Fibroblast of lung (primary cell): ENCODE data around the gene REPS2. TPM values are rescaled to one million over a fixed set of nuclear protein-coding genes. Genes with fewer than 3 reads are reported as not detected.

Source experiments
- DNase-seq, 2 donors: peaks; one replicate each; pipeline versions ENCODE4 v3.0.0 to v3.0.0-alpha.2; 2010; ENCODE audit warnings: low read depth in 2 of 2
- H2AFZ ChIP-seq: 2 replicates; pipeline ENCODE4 v1.5.1; 2012; ENCODE audit warnings: low read length, control low read depth, inconsistent platforms
- H3K27ac ChIP-seq: 2 replicates; pipeline ENCODE4 v1.5.1; 2011; ENCODE audit warnings: low read length, control low read depth; ENCODE audit not compliant: insufficient read depth
- H3K27me3 ChIP-seq: 2 replicates; pipeline ENCODE4 v1.5.1; 2011; ENCODE audit warnings: mild to moderate bottlenecking, low read length; ENCODE audit not compliant: control insufficient read depth, insufficient read depth
- H3K36me3 ChIP-seq: 2 replicates; pipeline ENCODE4 v1.5.1; 2011; ENCODE audit warnings: low read length; ENCODE audit not compliant: control insufficient read depth, insufficient read depth
- H3K4me1 ChIP-seq: 2 replicates; pipeline ENCODE4 v1.5.1; 2011; ENCODE audit warnings: low read length; ENCODE audit not compliant: control insufficient read depth, insufficient read depth; ENCODE audit errors: extremely low read depth
- H3K4me2 ChIP-seq: 2 replicates; pipeline ENCODE4 v1.5.1; 2011; ENCODE audit warnings: low read length, control low read depth; ENCODE audit not compliant: insufficient read depth; ENCODE audit errors: extremely low read depth
- H3K4me3 ChIP-seq, 4 experiments: fragments of 200-600 bp in 1 of 4; sonication (generic) in 1 of 4; replicated peaks in 1 of 4; 2 replicates each; pipeline ENCODE4 v1.5.1; 2011 to 2016; ENCODE audit warnings: low read length in 4 of 4, low read depth in 3 of 4, mild to moderate bottlenecking in 3 of 4, control low read depth in 2 of 4, inconsistent platforms in 1 of 4, mixed read lengths in 1 of 4; ENCODE audit not compliant: insufficient read depth in 1 of 4; ENCODE audit errors: control extremely low read depth in 1 of 4
- H3K79me2 ChIP-seq: 2 replicates; pipeline ENCODE4 v1.5.1; 2012; ENCODE audit warnings: mild to moderate bottlenecking, low read length, inconsistent platforms; ENCODE audit not compliant: control insufficient read depth, insufficient read depth
- H3K9ac ChIP-seq: 2 replicates; pipeline ENCODE4 v1.5.1; 2011; ENCODE audit warnings: mild to moderate bottlenecking, low read length, control low read depth; ENCODE audit not compliant: insufficient read depth
- H3K9me3 ChIP-seq: 2 replicates; pipeline ENCODE4 v1.5.1; 2012; ENCODE audit warnings: low read depth, low read length; ENCODE audit not compliant: control insufficient read depth, insufficient read depth
- H4K20me1 ChIP-seq: 2 replicates; pipeline ENCODE4 v1.5.1; 2011; ENCODE audit warnings: low read length; ENCODE audit not compliant: control insufficient read depth, insufficient read depth; ENCODE audit errors: extremely low read depth
- CTCF ChIP-seq, 2 donors: IDR thresholded peaks in 1 of 2; conservative IDR thresholded peaks in 1 of 2; 1 replicate in 1 of 2; 2 replicates in 1 of 2; pipeline ENCODE4 v1.5.1; 2011 to 2012; ENCODE audit warnings: low read length in 2 of 2, control low read depth in 1 of 2, inconsistent platforms in 1 of 2, low read depth in 1 of 2, mild to moderate bottlenecking in 1 of 2
- EZH2 ChIP-seq: IDR thresholded peaks from 2 replicates; pipeline ENCODE4 v1.5.1; 2012; ENCODE audit warnings: low read length, control low read depth, mild to moderate bottlenecking; ENCODE audit errors: missing control alignments
- polyA plus RNA-seq, 2 donors: library from polyadenylated mRNA; depleted of rRNA in 1 of 2; stranded (reverse) in 1 of 2; unstranded in 1 of 2; fragments of >200 nt; gene quantifications; 2 replicates each; pipeline ENCODE4 v1.2.1, GENCODE V29; 2011 to 2012; ENCODE audit warnings: missing spikeins in 1 of 2
- total RNA-seq: library from RNA; depleted of rRNA; stranded (reverse); fragments of >200 nt; gene quantifications from 2 replicates; pipeline ENCODE4 v1.2.1, GENCODE V29; 2014

Gene REPS2
- total and polyA plus RNA-seq, 2 donors (not counting 1 experiment from before 2014, with no cell fraction given) = 0.27 to 0.50 TPM

GRCh38 chrX:17027931-17028330 is 81.5 kb downstream of the REPS2 start:
- Histone ChIP-seq H3K27me3 (no peaks in the 10 kb centered on the region), H3K79me2 (no peaks in the 10 kb centered on the region), H3K9ac (no peak overlapping the region), H3K36me3 (no peaks in the 10 kb centered on the region), H3K9me3 (no peaks in the 10 kb centered on the region), H3K4me1 (no peaks in the 10 kb centered on the region), H3K4me3 (no peak overlapping the region), H3K4me2 (no peak overlapping the region), H4K20me1 (no peaks in the 10 kb centered on the region), H2AFZ (no peak overlapping the region), H3K27ac (no peak overlapping the region)
- no peak for DNase-seq
- no peak for TF ChIP-seq CTCF (conservative IDR thresholded peaks at IDR 0.05 in 1 of 2, IDR thresholded peaks at IDR 0.05 in 1 of 2; ENCODE audit: low read depth in 1 of 2, low read length in 2 of 2)
- TF ChIP-seq EZH2 = no peak

GRCh38 chrX:17028356-17028755 is 81.9 kb downstream of the REPS2 start:
- Histone ChIP-seq H3K9ac (no peak overlapping the region), H3K36me3 (no peaks in the 10 kb centered on the region), H3K27me3 (no peaks in the 10 kb centered on the region), H3K4me1 (no peaks in the 10 kb centered on the region), H3K79me2 (no peaks in the 10 kb centered on the region), H3K4me2 (no peak overlapping the region), H3K27ac (no peak overlapping the region), H2AFZ (no peak overlapping the region), H3K4me3 (no peak overlapping the region), H3K9me3 (no peaks in the 10 kb centered on the region), H4K20me1 (no peaks in the 10 kb centered on the region)
- DNase-seq = no peak
- TF ChIP-seq EZH2 (no peak), CTCF (conservative IDR thresholded peaks at IDR 0.05 in 1 of 2, IDR thresholded peaks at IDR 0.05 in 1 of 2; ENCODE audit: low read depth in 1 of 2, low read length in 2 of 2) (no peak)

- Histone ChIP-seq H3K36me3 (no peaks in the 10 kb centered on the region), H2AFZ (no peak overlapping the region), H3K9ac (no peak overlapping the region), H3K27ac (no peak overlapping the region), H3K79me2 (no peaks in the 10 kb centered on the region), H3K4me1 (no peaks in the 10 kb centered on the region), H3K4me2 (no peak overlapping the region), H4K20me1 (no peaks in the 10 kb centered on the region), H3K4me3 (no peak overlapping the region), H3K27me3 (no peaks in the 10 kb centered on the region), H3K9me3 (no peaks in the 10 kb centered on the region)
- TF ChIP-seq EZH2 = no peak
- no peak for TF ChIP-seq CTCF (conservative IDR thresholded peaks at IDR 0.05 in 1 of 2, IDR thresholded peaks at IDR 0.05 in 1 of 2; ENCODE audit: low read depth in 1 of 2, low read length in 2 of 2)
- no peak for DNase-seq
These were observed 83.6 kb downstream of the REPS2 start for GRCh38 chrX:17030092-17030491.
